Liver (tissue), 9 donors: ENCODE measurements around the gene RSRC2. TPM values are rescaled to one million over a fixed set of nuclear protein-coding genes. Genes with fewer than 3 reads are reported as not detected.
"Not testable (repeated sequence)": the region's sequence is repeated elsewhere in the genome, so short reads cannot be mapped to it uniquely, and the experiment has no call there.

Experiments used
- DNase-seq: peaks from one replicate; pipeline ENCODE4 v3.0.0-alpha.2; 2017; ENCODE audit warnings: low spot score
- H3K27ac ChIP-seq, 2 donors: one replicate each; pipeline ENCODE4 v1.7.0; 2013; ENCODE audit warnings: inconsistent platforms in 2 of 2, low read length in 2 of 2, control low read depth in 1 of 2, low read depth in 1 of 2, mild to moderate bottlenecking in 1 of 2
- H3K27me3 ChIP-seq, 4 donors: one replicate each; pipeline versions ENCODE4 v1.6.1 to v1.7.0; 2013; ENCODE audit warnings: low read length in 3 of 4, inconsistent platforms in 1 of 4, mild to moderate bottlenecking in 1 of 4, moderate library complexity in 1 of 4; ENCODE audit not compliant: control insufficient read depth in 4 of 4, insufficient read depth in 4 of 4
- H3K36me3 ChIP-seq, 4 donors: one replicate each; pipeline versions ENCODE4 v1.6.1 to v1.7.0; 2013; ENCODE audit warnings: low read length in 3 of 4, mild to moderate bottlenecking in 3 of 4, low read depth in 1 of 4, moderate library complexity in 1 of 4; ENCODE audit not compliant: control insufficient read depth in 4 of 4, insufficient read depth in 3 of 4
- H3K4me1 ChIP-seq, 4 donors: one replicate each; pipeline versions ENCODE4 v1.6.1 to v1.7.0; 2013; ENCODE audit warnings: low read length in 3 of 4, mild to moderate bottlenecking in 3 of 4, moderate library complexity in 1 of 4; ENCODE audit not compliant: control insufficient read depth in 4 of 4, insufficient read depth in 4 of 4
- H3K4me3 ChIP-seq, 3 donors: one replicate each; pipeline versions ENCODE4 v1.6.1 to v1.7.0; 2013; ENCODE audit warnings: low read length in 3 of 3, control low read depth in 1 of 3, low read depth in 1 of 3, mild to moderate bottlenecking in 1 of 3
- H3K9ac ChIP-seq, 2 donors: one replicate each; pipeline ENCODE4 v1.7.0; 2013; ENCODE audit warnings: low read length in 2 of 2, mild to moderate bottlenecking in 2 of 2, moderate library complexity in 2 of 2, control low read depth in 1 of 2, low read depth in 1 of 2
- H3K9me3 ChIP-seq, 4 donors: one replicate each; pipeline versions ENCODE4 v1.6.1 to v1.7.0; 2013; ENCODE audit warnings: low read length in 3 of 4; ENCODE audit not compliant: control insufficient read depth in 4 of 4
- ATF3 ChIP-seq: IDR thresholded peaks from 2 replicates; pipeline ENCODE4 v1.6.1; 2016; ENCODE audit warnings: antibody characterized with exemption
- EGR1 ChIP-seq, 2 donors: IDR thresholded peaks; 2 replicates each; pipeline ENCODE4 v1.6.1; 2016 to 2018; ENCODE audit warnings: antibody characterized with exemption in 2 of 2, low read depth in 2 of 2
- FOXA1 ChIP-seq: IDR thresholded peaks from 2 replicates; pipeline ENCODE4 v1.6.1; 2016; ENCODE audit warnings: antibody characterized with exemption
- FOXA2 ChIP-seq: IDR thresholded peaks from 2 replicates; pipeline ENCODE4 v1.6.1; 2016; ENCODE audit warnings: antibody characterized with exemption
- GABPA ChIP-seq, 2 donors: IDR thresholded peaks in 1 of 2; conservative IDR thresholded peaks in 1 of 2; 2 replicates each; pipeline ENCODE4 v1.6.1; 2016; ENCODE audit warnings: antibody characterized with exemption in 2 of 2, mild to moderate bottlenecking in 1 of 2, moderate library complexity in 1 of 2
- HNF4A ChIP-seq, 2 donors: conservative IDR thresholded peaks; 2 replicates each; pipeline ENCODE4 v1.6.1; 2016; ENCODE audit warnings: antibody characterized with exemption in 2 of 2, mild to moderate bottlenecking in 2 of 2
- HNF4G ChIP-seq: IDR thresholded peaks from 2 replicates; pipeline ENCODE4 v1.6.1; 2016; ENCODE audit warnings: antibody characterized with exemption
- JUND ChIP-seq, 2 donors: IDR thresholded peaks; 2 replicates each; pipeline ENCODE4 v1.6.1; 2016; ENCODE audit warnings: antibody characterized with exemption in 2 of 2
- MAX ChIP-seq: IDR thresholded peaks from 2 replicates; pipeline ENCODE4 v1.6.1; 2016; ENCODE audit warnings: antibody characterized with exemption
- NR2F2 ChIP-seq: IDR thresholded peaks from 2 replicates; pipeline ENCODE4 v1.6.1; 2016; ENCODE audit warnings: antibody characterized with exemption
- RAD21 ChIP-seq, 2 donors: IDR thresholded peaks; 2 replicates each; pipeline ENCODE4 v1.6.1; 2016; ENCODE audit warnings: antibody characterized with exemption in 2 of 2, mild to moderate bottlenecking in 2 of 2
- REST ChIP-seq: IDR thresholded peaks from 2 replicates; pipeline ENCODE4 v1.6.1; 2016; ENCODE audit warnings: antibody characterized with exemption, mild to moderate bottlenecking
- RXRA ChIP-seq, 2 donors: IDR thresholded peaks; 2 replicates each; pipeline ENCODE4 v1.6.1; 2017 to 2018; ENCODE audit warnings: antibody characterized with exemption in 2 of 2, mild to moderate bottlenecking in 1 of 2
- SP1 ChIP-seq: IDR thresholded peaks from 2 replicates; pipeline ENCODE4 v1.6.1; 2018; ENCODE audit warnings: antibody characterized with exemption, mild to moderate bottlenecking
- TAF1 ChIP-seq: conservative IDR thresholded peaks from 2 replicates; pipeline ENCODE4 v1.6.1; 2016; ENCODE audit warnings: antibody characterized with exemption, mild to moderate bottlenecking
- YY1 ChIP-seq: IDR thresholded peaks from 2 replicates; pipeline ENCODE4 v1.6.1; 2016; ENCODE audit warnings: antibody characterized with exemption, mild to moderate bottlenecking
- ZBTB33 ChIP-seq: IDR thresholded peaks from 2 replicates; pipeline ENCODE4 v1.6.1; 2016; ENCODE audit warnings: antibody characterized with exemption
- WGBS: extraction: QIAGEN DNeasy Blood & Tissue Kit; methylation state at CpG from one replicate; pipeline ENCODE4 v1.1.7; 2013; 5-methylcytosine and 5-hydroxymethylcytosine counted together
- polyA plus RNA-seq, 2 donors: library from polyadenylated mRNA; stranded (reverse) in 1 of 2; unstranded in 1 of 2; fragments of 200-250 nt in 1 of 2; fragments of >200 nt in 1 of 2; fragmentation: Nextera tagmentation in 1 of 2; extraction: Ambion mirVana in 1 of 2; gene quantifications; one replicate each; pipeline versions ENCODE4 v1.2.1 to v1.2.3, GENCODE V29; 2013 to 2015
- total RNA-seq, 2 donors: library from RNA; depleted of rRNA; stranded (reverse); fragments of >200 nt; gene quantifications; one replicate each; pipeline ENCODE4 v1.2.3, GENCODE V29; 2014
- donor health status: healthy.
- donor health status: healthy.
- donor health status: healthy.
- donor health status: healthy.
- donor health status: healthy.

Gene RSRC2
- total and polyA plus RNA-seq, 4 donors: 15.5 to 31.4 (median 25.7) TPM

GRCh38 chr12:122467983-122468382 is 58.8 kb downstream of the RSRC2 start:
- TF ChIP-seq RAD21 (IDR thresholded peaks at IDR 0.05) (no peak), FOXA1 (no peak), NR2F2 (no peak), TAF1 (no peak), SP1 (no peak), YY1 (no peak), ATF3 (no peak), RXRA (IDR thresholded peaks at IDR 0.05) (no peak), FOXA2 (no peak), REST (no peak), GABPA (IDR thresholded peaks at IDR 0.05 in 1 of 2, conservative IDR thresholded peaks at IDR 0.05 in 1 of 2) (no peak), MAX (no peak), JUND (IDR thresholded peaks at IDR 0.05) (no peak), HNF4G (no peak)
- Histone ChIP-seq H3K4me1 (peaks cover 0 to 5% (median 2%) of the 10 kb centered on the region in 4 donors), H3K9ac (no peak overlapping the region), H3K27me3 (no peaks in the 10 kb centered on the region), H3K36me3 (peaks cover 3 to 6% (median 5%) of the 10 kb centered on the region in 4 donors), H3K9me3 (no peaks in the 10 kb centered on the region), H3K27ac (no peak overlapping the region), H3K4me3 (no peak overlapping the region)
- WGBS: 77% methylated on average over 4 of the region's 4 CpGs
- DNase-seq: no peak

GRCh38 chr12:122464317-122465042 is 62.3 kb downstream of the RSRC2 start:
- not testable (repeated sequence) for H3K27ac ChIP-seq, DNase-seq, H3K4me1 ChIP-seq, H3K9me3 ChIP-seq, H3K4me3 ChIP-seq, H3K36me3 ChIP-seq, H3K27me3 ChIP-seq, H3K9ac ChIP-seq
- WGBS: 88% methylated on average over 17 of the region's 17 CpGs

GRCh38 chr12:122460641-122461040 is 66.1 kb downstream of the RSRC2 start:
- no peak for DNase-seq
- Histone ChIP-seq H3K27ac (no peak overlapping the region), H3K9ac (no peak overlapping the region), H3K9me3 (no peaks in the 10 kb centered on the region), H3K36me3 (no peaks in the 10 kb centered on the region), H3K4me1 (no peaks in the 10 kb centered on the region), H3K4me3 (no peak overlapping the region), H3K27me3 (no peaks in the 10 kb centered on the region)
- WGBS: 89% methylated on average over 2 of the region's 2 CpGs
- no peak for TF ChIP-seq ZBTB33
- no peak for TF ChIP-seq RXRA (IDR thresholded peaks at IDR 0.05)
- TF ChIP-seq EGR1 (IDR thresholded peaks at IDR 0.05; ENCODE audit: low read depth in 2 of 2): no peak
- TF ChIP-seq REST: no peak
- TF ChIP-seq FOXA1: no peak
- no peak for TF ChIP-seq HNF4A (conservative IDR thresholded peaks at IDR 0.05)
- TF ChIP-seq SP1: no peak
- TF ChIP-seq FOXA2: no peak
